Transverse colon (tissue), 4 donors: Measurements from ENCODE around the gene ARHGAP21.
A peak's percentile ranks its signal among the peaks of the same experiment; 100 is the strongest.

ENCODE experiments used
- EP300 ChIP-seq: sonication (generic); formaldehyde crosslinking; IDR thresholded peaks from one replicate; pipeline ENCODE4 v1.6.1; 2017; ENCODE audit warnings: antibody characterized with exemption, low read depth
- POLR2A ChIP-seq: fragments of 450-650 bp; IDR thresholded peaks from one replicate; pipeline ENCODE4 v1.6.1; 2016; ENCODE audit warnings: antibody characterized with exemption, mild to moderate bottlenecking, moderate library complexity
- POLR2AphosphoS5 ChIP-seq, 3 donors: sonication (generic); formaldehyde crosslinking; IDR thresholded peaks; one replicate each; pipeline ENCODE4 v1.6.1; 2016; ENCODE audit warnings: antibody characterized with exemption in 3 of 3
- TF ChIP-seq, protein P1 (sequence below), 5 experiments: fragments of 200-600 bp in 3 of 5; fragments of 450-650 bp in 2 of 5; sonication (generic) in 3 of 5; IDR thresholded peaks; 1 replicate in 2 of 5; 2 replicates in 3 of 5; pipeline ENCODE4 v1.5.1; 2016 to 2017; ENCODE audit warnings: antibody characterized with exemption in 5 of 5, inconsistent platforms in 3 of 5, mild to moderate bottlenecking in 2 of 5, moderate library complexity in 1 of 5

DNA sequence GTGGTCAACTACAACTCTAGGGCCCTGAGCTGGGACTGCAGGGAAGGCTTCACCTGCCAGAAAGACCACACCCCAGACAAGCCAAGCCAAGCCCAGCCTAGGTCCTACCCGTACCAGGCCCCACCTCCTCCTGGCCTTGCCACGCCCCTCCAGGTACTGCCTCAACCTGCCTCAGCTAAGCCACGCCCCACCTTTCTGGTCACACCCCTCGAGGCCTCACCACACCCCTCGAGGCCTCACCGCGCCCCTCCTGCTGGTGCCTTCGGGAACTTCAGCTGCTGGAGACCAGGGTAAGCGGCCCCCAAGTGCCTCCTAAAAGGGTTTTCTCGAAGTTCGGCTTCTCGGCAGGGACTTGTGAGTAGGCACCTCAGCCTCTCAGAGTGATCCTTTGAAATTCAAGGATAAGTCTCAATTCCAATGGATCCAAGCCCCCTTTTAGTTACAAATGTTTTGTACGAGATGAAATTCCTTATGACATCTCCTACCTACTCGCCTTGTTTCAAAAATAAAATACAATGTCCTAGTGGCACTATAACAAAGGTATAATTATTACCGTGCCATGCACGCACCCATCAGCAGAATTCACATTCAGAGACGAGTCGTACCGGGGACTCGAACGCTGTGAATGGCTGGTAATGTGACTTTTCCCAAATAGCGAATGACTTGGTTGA lies 171.2 kb downstream of the ARHGAP21 start:
- no peak for TF ChIP-seq POLR2A
- TF ChIP-seq POLR2AphosphoS5 (IDR thresholded peaks at IDR 0.05) = no peak
- TF ChIP-seq, protein P1, sequence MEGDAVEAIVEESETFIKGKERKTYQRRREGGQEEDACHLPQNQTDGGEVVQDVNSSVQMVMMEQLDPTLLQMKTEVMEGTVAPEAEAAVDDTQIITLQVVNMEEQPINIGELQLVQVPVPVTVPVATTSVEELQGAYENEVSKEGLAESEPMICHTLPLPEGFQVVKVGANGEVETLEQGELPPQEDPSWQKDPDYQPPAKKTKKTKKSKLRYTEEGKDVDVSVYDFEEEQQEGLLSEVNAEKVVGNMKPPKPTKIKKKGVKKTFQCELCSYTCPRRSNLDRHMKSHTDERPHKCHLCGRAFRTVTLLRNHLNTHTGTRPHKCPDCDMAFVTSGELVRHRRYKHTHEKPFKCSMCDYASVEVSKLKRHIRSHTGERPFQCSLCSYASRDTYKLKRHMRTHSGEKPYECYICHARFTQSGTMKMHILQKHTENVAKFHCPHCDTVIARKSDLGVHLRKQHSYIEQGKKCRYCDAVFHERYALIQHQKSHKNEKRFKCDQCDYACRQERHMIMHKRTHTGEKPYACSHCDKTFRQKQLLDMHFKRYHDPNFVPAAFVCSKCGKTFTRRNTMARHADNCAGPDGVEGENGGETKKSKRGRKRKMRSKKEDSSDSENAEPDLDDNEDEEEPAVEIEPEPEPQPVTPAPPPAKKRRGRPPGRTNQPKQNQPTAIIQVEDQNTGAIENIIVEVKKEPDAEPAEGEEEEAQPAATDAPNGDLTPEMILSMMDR (IDR thresholded peaks at IDR 0.05) = peak; percentile 24 to 57 (median 49)
- no peak for TF ChIP-seq EP300
